Natural killer cell (primary cell): ENCODE data around the gene CDH2. TPM values are rescaled to one million over a fixed set of nuclear protein-coding genes. Genes with fewer than 3 reads are reported as not detected.

Source experiments
- ATAC-seq, 3 donors: fragments of 150-1000 bp in 2 of 3; fragments of 200-7000 bp in 1 of 3; cut with Tn5 transposase; 1 replicate in 1 of 3; 2 replicates in 2 of 3; pipeline ENCODE4 v1.10.0; 2021; ENCODE audit warnings: mild to moderate bottlenecking in 2 of 3, moderate library complexity in 2 of 3
- DNase-seq, 2 donors: peaks; one replicate each; pipeline versions ENCODE4 v3.0.0 to v3.0.0-alpha.2; 2013 to 2021; ENCODE audit warnings: mixed read lengths in 1 of 2
- H3K27ac ChIP-seq: one replicate; pipeline ENCODE4 v1.5.1; 2013; ENCODE audit warnings: mild to moderate bottlenecking, low read length
- H3K27me3 ChIP-seq: one replicate; pipeline ENCODE4 v1.6.1; 2013; ENCODE audit warnings: low read length; ENCODE audit not compliant: control insufficient read depth, insufficient read depth
- H3K36me3 ChIP-seq: one replicate; pipeline ENCODE4 v1.6.1; 2013; ENCODE audit warnings: low read length; ENCODE audit not compliant: control insufficient read depth, insufficient read depth
- H3K4me1 ChIP-seq: one replicate; pipeline ENCODE4 v1.6.1; 2013; ENCODE audit warnings: low read length; ENCODE audit not compliant: control insufficient read depth, insufficient read depth
- H3K4me3 ChIP-seq: one replicate; pipeline ENCODE4 v1.5.1; 2013; ENCODE audit warnings: low read length
- H3K9me3 ChIP-seq: one replicate; pipeline ENCODE4 v1.6.1; 2013; ENCODE audit warnings: low read length; ENCODE audit not compliant: control insufficient read depth, insufficient read depth
- H3K27ac Mint-ChIP-seq, 2 donors: one replicate each; pipeline ENCODE4 v1.8.0; 2022; ENCODE audit warnings: mild to moderate bottlenecking in 2 of 2, mixed read lengths in 2 of 2, moderate library complexity in 1 of 2
- H3K27me3 Mint-ChIP-seq, 2 donors: one replicate each; pipeline ENCODE4 v1.8.0; 2022; ENCODE audit warnings: low read depth in 2 of 2, mixed read lengths in 2 of 2
- H3K36me3 Mint-ChIP-seq: one replicate; pipeline ENCODE4 v1.8.0; 2022; ENCODE audit warnings: mixed read lengths
- H3K4me1 Mint-ChIP-seq, 2 donors: one replicate each; pipeline ENCODE4 v1.8.0; 2022; ENCODE audit warnings: mixed read lengths in 2 of 2
- H3K4me3 Mint-ChIP-seq: one replicate; pipeline ENCODE4 v1.8.0; 2022; ENCODE audit warnings: mild to moderate bottlenecking, moderate library complexity, mixed read lengths
- H3K9me3 Mint-ChIP-seq, 2 donors: one replicate each; pipeline ENCODE4 v1.8.0; 2022; ENCODE audit warnings: mixed read lengths in 2 of 2
- WGBS: methylation state at CpG from one replicate; pipeline ENCODE4 v1.1.7; 2013; ENCODE audit warnings: missing lambda C conversion rate; ENCODE audit not compliant: insufficient coverage; 5-methylcytosine and 5-hydroxymethylcytosine counted together
- intact Hi-C: fragments of 100-400 bp; cut with micrococcal nuclease; formaldehyde crosslinking; loops from one replicate; pipeline ENCODE4 v1.14.2; 2022
- total RNA-seq, 4 donors: library from RNA; stranded (reverse); fragments of 120-200 nt in 1 of 4; gene quantifications; one replicate each; pipeline versions ENCODE4 v1.2.3 to v1.2.4, GENCODE V29; 2013 to 2022
- TF ChIP-seq, protein P1 (sequence below): fragments of 200-600 bp; IDR thresholded peaks from one replicate; pipeline ENCODE4 v1.8.0; 2022; ENCODE audit warnings: antibody characterized with exemption

CDH2 gene
- total RNA-seq, 3 donors from 2014 or later (not counting 1 experiment from before 2014, with no cell fraction given) = 0.09 to 0.35 (median 0.26) TPM

DNA sequence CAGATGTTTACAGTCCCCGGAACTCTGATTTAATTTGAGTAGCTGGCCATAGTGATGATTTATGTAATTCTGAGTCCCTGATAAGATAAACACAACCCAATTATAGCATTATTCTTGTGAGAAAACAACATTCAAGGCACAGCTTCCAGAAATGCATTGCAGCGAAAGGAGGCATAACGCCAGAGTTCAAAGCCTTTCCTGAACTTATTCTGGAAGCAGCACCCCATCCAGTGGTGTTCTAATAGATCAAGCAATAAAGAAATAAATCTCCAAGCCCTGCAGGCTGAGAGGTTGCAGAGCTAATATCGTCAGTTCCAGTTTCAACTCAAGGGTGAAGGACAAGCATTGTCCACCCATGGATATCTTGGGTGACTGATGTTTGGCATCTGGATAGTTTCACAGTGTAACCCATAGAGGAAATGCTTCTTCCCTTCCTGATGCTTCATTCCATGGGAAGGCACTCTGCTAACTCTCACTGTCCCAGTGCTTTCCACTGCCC, 18.8 kb downstream of the CDH2 start:
- Histone ChIP-seq H3K4me3 (no peak overlapping the region), H3K36me3 (no peaks in the 10 kb centered on the region), H3K4me1 (no peaks in the 10 kb centered on the region), H3K27ac (no peak overlapping the region), H3K9me3 (no peaks in the 10 kb centered on the region), H3K27me3 (no peaks in the 10 kb centered on the region)
- DNase-seq = no peak
- Mint-ChIP-seq H3K4me1 (no peaks in the 10 kb centered on the region), H3K4me3 (no peak overlapping the region), H3K27ac (no peak overlapping the region), H3K9me3 (peaks cover 5 to 6% of the 10 kb centered on the region in 2 donors), H3K27me3 (no peaks in the 10 kb centered on the region), H3K36me3 (no peaks in the 10 kb centered on the region)
- TF ChIP-seq, protein P1, sequence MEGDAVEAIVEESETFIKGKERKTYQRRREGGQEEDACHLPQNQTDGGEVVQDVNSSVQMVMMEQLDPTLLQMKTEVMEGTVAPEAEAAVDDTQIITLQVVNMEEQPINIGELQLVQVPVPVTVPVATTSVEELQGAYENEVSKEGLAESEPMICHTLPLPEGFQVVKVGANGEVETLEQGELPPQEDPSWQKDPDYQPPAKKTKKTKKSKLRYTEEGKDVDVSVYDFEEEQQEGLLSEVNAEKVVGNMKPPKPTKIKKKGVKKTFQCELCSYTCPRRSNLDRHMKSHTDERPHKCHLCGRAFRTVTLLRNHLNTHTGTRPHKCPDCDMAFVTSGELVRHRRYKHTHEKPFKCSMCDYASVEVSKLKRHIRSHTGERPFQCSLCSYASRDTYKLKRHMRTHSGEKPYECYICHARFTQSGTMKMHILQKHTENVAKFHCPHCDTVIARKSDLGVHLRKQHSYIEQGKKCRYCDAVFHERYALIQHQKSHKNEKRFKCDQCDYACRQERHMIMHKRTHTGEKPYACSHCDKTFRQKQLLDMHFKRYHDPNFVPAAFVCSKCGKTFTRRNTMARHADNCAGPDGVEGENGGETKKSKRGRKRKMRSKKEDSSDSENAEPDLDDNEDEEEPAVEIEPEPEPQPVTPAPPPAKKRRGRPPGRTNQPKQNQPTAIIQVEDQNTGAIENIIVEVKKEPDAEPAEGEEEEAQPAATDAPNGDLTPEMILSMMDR = no peak
- no peak for ATAC-seq
- 98% methylated on average over 4 of the region's 4 CpGs for WGBS
- intact Hi-C loops = no loop called here

DNA sequence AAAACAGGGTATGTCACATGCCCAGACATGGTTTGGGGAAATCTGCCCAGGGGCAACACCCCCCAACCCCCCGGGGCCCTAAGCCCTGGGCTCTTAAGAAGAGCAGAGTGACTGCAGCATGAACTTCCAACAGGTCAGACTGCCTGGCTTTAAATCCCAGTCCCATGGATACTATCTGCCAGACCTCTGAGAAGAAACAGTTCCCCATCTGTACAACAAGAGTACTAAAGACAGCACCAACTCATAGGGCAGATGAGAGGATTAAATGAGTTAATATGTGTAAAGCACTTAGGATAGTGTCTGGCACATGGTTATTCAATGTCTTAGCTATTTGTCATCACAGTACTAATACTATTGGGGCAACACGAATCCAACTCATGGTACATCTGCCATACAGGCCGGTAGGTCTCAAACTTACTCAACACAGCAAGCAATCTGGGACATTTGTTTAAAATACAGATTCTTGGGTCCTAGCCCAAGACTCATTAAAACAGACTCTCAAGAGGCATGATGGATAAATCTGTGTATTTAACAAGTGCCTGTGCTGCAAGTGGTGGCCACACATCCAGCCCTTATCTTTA, 23.4 kb downstream of the CDH2 start:
- H3K4me3 Mint-ChIP-seq = no peak overlapping the region
- H3K9me3 Mint-ChIP-seq = peaks cover 5 to 6% of the 10 kb centered on the region in 2 donors
- H3K27me3 ChIP-seq = no peaks in the 10 kb centered on the region
- no peak for ATAC-seq
- intact Hi-C loops = no loop called here
- TF ChIP-seq, protein P1 = no peak
- no peaks in the 10 kb centered on the region for H3K36me3 Mint-ChIP-seq
- H3K36me3 ChIP-seq = no peaks in the 10 kb centered on the region
- H3K4me1 ChIP-seq = no peaks in the 10 kb centered on the region
- no peaks in the 10 kb centered on the region for H3K9me3 ChIP-seq
- H3K4me3 ChIP-seq = no peak overlapping the region
- 91% methylated on average over 3 of the region's 3 CpGs for WGBS
- no peak overlapping the region for H3K27ac Mint-ChIP-seq
- no peak overlapping the region for H3K27ac ChIP-seq
- no peaks in the 10 kb centered on the region for H3K4me1 Mint-ChIP-seq
- no peak for DNase-seq
- H3K27me3 Mint-ChIP-seq = no peaks in the 10 kb centered on the region

DNA sequence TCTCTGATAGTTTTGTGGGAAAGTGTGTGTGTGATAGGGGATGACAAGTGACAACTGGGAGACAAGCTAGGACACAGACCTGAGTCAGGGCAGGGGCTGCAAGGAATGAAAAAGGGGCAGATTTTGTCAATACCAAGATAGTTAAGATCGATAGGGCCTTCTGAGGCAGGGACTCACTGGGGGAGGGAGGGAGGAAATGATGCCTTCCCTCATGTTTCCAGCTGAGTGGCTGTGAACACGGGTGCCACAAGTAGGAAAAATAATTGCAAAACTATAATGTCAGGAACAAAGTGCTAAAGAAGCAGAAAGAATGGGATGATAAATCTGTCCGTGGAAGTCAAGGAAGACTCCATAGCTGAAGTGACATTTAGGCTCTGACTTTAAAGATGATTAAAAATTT, 24.2 kb downstream of the CDH2 start:
- H3K4me1 ChIP-seq = no peaks in the 10 kb centered on the region
- intact Hi-C loops = no loop called here
- Mint-ChIP-seq H3K4me1 (no peaks in the 10 kb centered on the region), H3K4me3 (no peak overlapping the region), H3K27me3 (no peaks in the 10 kb centered on the region), H3K9me3 (peaks cover 5 to 7% of the 10 kb centered on the region in 2 donors), H3K27ac (no peak overlapping the region), H3K36me3 (no peaks in the 10 kb centered on the region)
- no peak overlapping the region for H3K4me3 ChIP-seq
- WGBS = 54% methylated on average over 3 of the region's 3 CpGs
- ATAC-seq (no peak), DNase-seq (no peak)
- no peaks in the 10 kb centered on the region for H3K9me3 ChIP-seq
- H3K27ac ChIP-seq = no peak overlapping the region
- TF ChIP-seq, protein P1 = no peak
- no peaks in the 10 kb centered on the region for H3K27me3 ChIP-seq
- no peaks in the 10 kb centered on the region for H3K36me3 ChIP-seq

DNA sequence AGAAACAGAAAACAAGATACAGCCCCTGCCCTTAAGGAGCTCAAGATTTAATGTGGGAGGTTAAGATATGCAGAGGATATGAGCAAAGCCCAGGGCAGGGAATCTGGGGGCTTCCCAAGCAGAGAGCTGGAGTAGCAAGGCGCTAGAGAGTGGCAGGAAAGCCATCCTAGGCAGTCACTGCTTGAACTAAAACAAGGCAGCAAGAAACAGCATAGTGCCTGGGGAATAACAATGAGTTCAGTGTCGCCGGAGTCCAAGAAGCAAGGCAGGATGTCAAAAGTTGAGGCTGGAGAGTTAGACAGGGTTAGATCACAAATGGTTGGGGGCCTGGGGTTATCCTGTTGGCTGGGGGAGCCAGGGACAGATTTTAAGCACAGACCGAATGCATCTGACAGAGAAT, 24.6 kb downstream of the CDH2 start:
- TF ChIP-seq, protein P1 = no peak
- H3K27ac ChIP-seq = no peak overlapping the region
- WGBS = 86% methylated on average over 4 of the region's 4 CpGs
- no peaks in the 10 kb centered on the region for H3K9me3 ChIP-seq
- no peaks in the 10 kb centered on the region for H3K36me3 ChIP-seq
- Mint-ChIP-seq H3K9me3 (peaks cover 5 to 7% of the 10 kb centered on the region in 2 donors), H3K36me3 (no peaks in the 10 kb centered on the region), H3K4me3 (no peak overlapping the region), H3K27ac (no peak overlapping the region), H3K27me3 (no peaks in the 10 kb centered on the region), H3K4me1 (no peaks in the 10 kb centered on the region)
- H3K4me1 ChIP-seq = no peaks in the 10 kb centered on the region
- intact Hi-C loops = no loop called here
- DNase-seq (no peak), ATAC-seq (no peak)
- H3K27me3 ChIP-seq = no peaks in the 10 kb centered on the region
- H3K4me3 ChIP-seq = no peak overlapping the region
